ENCODE data around the gene PLAC8. TPM values are rescaled to one million over a fixed set of nuclear protein-coding genes. Genes with fewer than 3 reads are reported as not detected.
A peak's percentile ranks its signal among the peaks of the same experiment; 100 is the strongest.
"Not testable (repeated sequence)": the region's sequence is repeated elsewhere in the genome, so short reads cannot be mapped to it uniquely, and the experiment has no call there.

Gene PLAC8
- total RNA-seq (100 to 1,000 TPM; 146 to 182 TPM), total RNA-seq (6.6 to 33.7 reads per million in 2 donors)

GRCh38 chr4:83114576-83114975 is at the start of gene PLAC8:
Gene PLAC8 (minus strand): TSS chr4:83114729. CDS start chr4:83107921, 6,808 bp downstream.
- peak within 1 kb of the TSS; percentile 98 for H3K27ac Mint-ChIP-seq
- peaks cover 42% of the 10 kb centered on the region for H3K4me1 Mint-ChIP-seq
- no peaks in the 10 kb centered on the region for H3K27me3 Mint-ChIP-seq
- peak within 1 kb of the TSS; percentile 98 for H3K4me3 Mint-ChIP-seq
- no peaks in the 10 kb centered on the region for H3K9me3 ChIP-seq (ENCODE audit: control insufficient read depth, low read length, poor library complexity, severe bottlenecking)
- peaks cover 5% of the 10 kb centered on the region for H3K36me3 Mint-ChIP-seq (ENCODE audit: low read depth)
- peak in 1 of 3 donors; percentile 17 for DNase-seq
- peak; percentile 75 for ATAC-seq

GRCh38 chr4:83153417-83153816 is 38.9 kb upstream of the PLAC8 start:
- DNase-seq, result no peak
- H3K4me3 Mint-ChIP-seq, result no peak overlapping the region
- peaks cover 10% of the 10 kb centered on the region for H3K4me1 Mint-ChIP-seq
- H3K27me3 Mint-ChIP-seq, result peaks cover 6% of the 10 kb centered on the region
- H3K27ac Mint-ChIP-seq, result no peak overlapping the region
- ATAC-seq, result no peak
- no peaks in the 10 kb centered on the region for H3K36me3 Mint-ChIP-seq (ENCODE audit: low read depth)
- H3K9me3 ChIP-seq (ENCODE audit: control insufficient read depth, low read length, poor library complexity, severe bottlenecking), result no peaks in the 10 kb centered on the region

GRCh38 chr4:83152746-83153145 is 38.2 kb upstream of the PLAC8 start:
- no peak for ATAC-seq
- peaks cover under 1% of the 10 kb centered on the region for H3K27me3 Mint-ChIP-seq
- no peak for DNase-seq

GRCh38 chr4:83151651-83152050 is 37.1 kb upstream of the PLAC8 start:
- H3K36me3 Mint-ChIP-seq (ENCODE audit: low read depth), result no peaks in the 10 kb centered on the region
- peaks cover 10% of the 10 kb centered on the region for H3K4me1 Mint-ChIP-seq
- H3K4me3 Mint-ChIP-seq, result no peak overlapping the region
- no peaks in the 10 kb centered on the region for H3K27me3 Mint-ChIP-seq
- ATAC-seq, result no peak
- no peak overlapping the region for H3K27ac Mint-ChIP-seq
- no peaks in the 10 kb centered on the region for H3K9me3 ChIP-seq (ENCODE audit: control insufficient read depth, low read length, poor library complexity, severe bottlenecking)
- DNase-seq, result no peak

More at GRCh38 chr4:83152746-83153145, 38.2 kb upstream of the PLAC8 start:
- no peak overlapping the region for H3K27ac Mint-ChIP-seq
- H3K4me1 Mint-ChIP-seq, result peaks cover 10% of the 10 kb centered on the region
- H3K4me3 Mint-ChIP-seq, result no peak overlapping the region
- no peaks in the 10 kb centered on the region for H3K36me3 Mint-ChIP-seq (ENCODE audit: low read depth)
- H3K9me3 ChIP-seq (ENCODE audit: control insufficient read depth, low read length, poor library complexity, severe bottlenecking), result no peaks in the 10 kb centered on the region

- H3K4me1 Mint-ChIP-seq, result peaks cover 10% of the 10 kb centered on the region
- H3K4me3 Mint-ChIP-seq, result no peak overlapping the region
- H3K9me3 ChIP-seq (ENCODE audit: control insufficient read depth, low read length, poor library complexity, severe bottlenecking), result no peaks in the 10 kb centered on the region
- no peak for ATAC-seq
- no peaks in the 10 kb centered on the region for H3K27me3 Mint-ChIP-seq
- no peak overlapping the region for H3K27ac Mint-ChIP-seq
- DNase-seq, result no peak
- H3K36me3 Mint-ChIP-seq (ENCODE audit: low read depth), result no peaks in the 10 kb centered on the region
Measured at GRCh38 chr4:83150653-83151330, 36.3 kb upstream of the PLAC8 start.

- no peak for DNase-seq
- no peaks in the 10 kb centered on the region for H3K27me3 Mint-ChIP-seq
- H3K27ac Mint-ChIP-seq, result no peak overlapping the region
- no peak for ATAC-seq
- no peak overlapping the region for H3K4me3 Mint-ChIP-seq
- H3K36me3 Mint-ChIP-seq (ENCODE audit: low read depth), result no peaks in the 10 kb centered on the region
- H3K4me1 Mint-ChIP-seq, result peaks cover 7% of the 10 kb centered on the region
- no peaks in the 10 kb centered on the region for H3K9me3 ChIP-seq (ENCODE audit: control insufficient read depth, low read length, poor library complexity, severe bottlenecking)
Measured at GRCh38 chr4:83149865-83150652, 35.5 kb upstream of the PLAC8 start.

GRCh38 chr4:83146841-83147240 is 32.3 kb upstream of the PLAC8 start:
- DNase-seq (no peak), ATAC-seq (no peak)
- H3K27me3 Mint-ChIP-seq, result no peaks in the 10 kb centered on the region
- H3K27ac Mint-ChIP-seq, result no peak overlapping the region
- no peak overlapping the region for H3K4me3 Mint-ChIP-seq
- no peaks in the 10 kb centered on the region for H3K9me3 ChIP-seq (ENCODE audit: control insufficient read depth, low read length, poor library complexity, severe bottlenecking)
- H3K4me1 Mint-ChIP-seq, result peaks cover 7% of the 10 kb centered on the region
- H3K36me3 Mint-ChIP-seq (ENCODE audit: low read depth), result no peaks in the 10 kb centered on the region

GRCh38 chr4:83145776-83146175 is 31.2 kb upstream of the PLAC8 start:
- not testable (repeated sequence) for H3K36me3 Mint-ChIP-seq (ENCODE audit: low read depth); H3K9me3 ChIP-seq (ENCODE audit: control insufficient read depth, low read length, poor library complexity, severe bottlenecking); H3K27ac Mint-ChIP-seq; H3K4me3 Mint-ChIP-seq; H3K4me1 Mint-ChIP-seq; DNase-seq; H3K27me3 Mint-ChIP-seq
- peak; percentile 61 for ATAC-seq

- no peak overlapping the region for H3K27ac Mint-ChIP-seq
- ATAC-seq, result no peak
Measured at GRCh38 chr4:83139514-83140156, 25.1 kb upstream of the PLAC8 start.

GRCh38 chr4:83138946-83139345 is 24.4 kb upstream of the PLAC8 start:
- peaks cover 7% of the 10 kb centered on the region for H3K36me3 Mint-ChIP-seq (ENCODE audit: low read depth)
- ATAC-seq, result peak; percentile 46

More at GRCh38 chr4:83139514-83140156, 25.1 kb upstream of the PLAC8 start:
- DNase-seq, result no peak
- no peaks in the 10 kb centered on the region for H3K9me3 ChIP-seq (ENCODE audit: control insufficient read depth, low read length, poor library complexity, severe bottlenecking)
- Mint-ChIP-seq H3K4me3 (no peak overlapping the region), H3K27me3 (no peaks in the 10 kb centered on the region), H3K4me1 (peaks cover 7% of the 10 kb centered on the region), H3K36me3 (ENCODE audit: low read depth) (peaks cover 7% of the 10 kb centered on the region)

GRCh38 chr4:83132065-83132464 is 17.5 kb upstream of the PLAC8 start:
- ATAC-seq (no peak), DNase-seq (no peak)
- no peak overlapping the region for H3K4me3 Mint-ChIP-seq
- peaks cover 2% of the 10 kb centered on the region for H3K36me3 Mint-ChIP-seq (ENCODE audit: low read depth)
- H3K9me3 ChIP-seq (ENCODE audit: control insufficient read depth, low read length, poor library complexity, severe bottlenecking), result no peaks in the 10 kb centered on the region
- H3K27me3 Mint-ChIP-seq, result no peaks in the 10 kb centered on the region
- H3K4me1 Mint-ChIP-seq, result no peaks in the 10 kb centered on the region
- H3K27ac Mint-ChIP-seq, result no peak overlapping the region

More at GRCh38 chr4:83138946-83139345, 24.4 kb upstream of the PLAC8 start:
- DNase-seq, result no peak
- no peak overlapping the region for H3K27ac Mint-ChIP-seq
- no peaks in the 10 kb centered on the region for H3K27me3 Mint-ChIP-seq
- H3K9me3 ChIP-seq (ENCODE audit: control insufficient read depth, low read length, poor library complexity, severe bottlenecking), result no peaks in the 10 kb centered on the region
- no peak overlapping the region for H3K4me3 Mint-ChIP-seq
- H3K4me1 Mint-ChIP-seq, result peaks cover 7% of the 10 kb centered on the region

- Mint-ChIP-seq H3K36me3 (ENCODE audit: low read depth) (no peaks in the 10 kb centered on the region), H3K27ac (no peak overlapping the region), H3K27me3 (no peaks in the 10 kb centered on the region), H3K4me3 (no peak overlapping the region), H3K4me1 (peaks cover 6% of the 10 kb centered on the region)
- no peaks in the 10 kb centered on the region for H3K9me3 ChIP-seq (ENCODE audit: control insufficient read depth, low read length, poor library complexity, severe bottlenecking)
- ATAC-seq, result no peak
- DNase-seq, result no peak
Measured at GRCh38 chr4:83129264-83129663, 14.7 kb upstream of the PLAC8 start.

GRCh38 chr4:83128240-83128929 is 13.9 kb upstream of the PLAC8 start:
- Mint-ChIP-seq H3K27me3 (no peaks in the 10 kb centered on the region), H3K4me1 (peaks cover 8% of the 10 kb centered on the region), H3K27ac (no peak overlapping the region), H3K36me3 (ENCODE audit: low read depth) (no peaks in the 10 kb centered on the region), H3K4me3 (no peak overlapping the region)
- DNase-seq (no peak), ATAC-seq (no peak)
- H3K9me3 ChIP-seq (ENCODE audit: control insufficient read depth, low read length, poor library complexity, severe bottlenecking), result no peaks in the 10 kb centered on the region

Measured in T-helper 17 cell (primary cell).